Lower lobe of right lung (tissue), 2 donors: Measurements from ENCODE around the gene RAB38. TPM values are rescaled to one million over a fixed set of nuclear protein-coding genes. Genes with fewer than 3 reads are reported as not detected.

Experiments used
- ATAC-seq, 2 donors: fragments of 200-7000 bp; cut with Tn5 transposase; one replicate each; pipeline ENCODE4 v1.9.1; 2020 to 2022; ENCODE audit warnings: mild to moderate bottlenecking in 2 of 2, moderate library complexity in 2 of 2
- DNase-seq: peaks from one replicate; pipeline ENCODE4 v3.0.0-alpha.2; 2020
- H3K27ac ChIP-seq: fragments of 200-600 bp; one replicate; pipeline ENCODE4 v1.8.0; 2022
- H3K27me3 ChIP-seq: fragments of 200-600 bp; one replicate; pipeline ENCODE4 v1.8.0; 2022; ENCODE audit warnings: low read depth
- H3K36me3 ChIP-seq: fragments of 200-600 bp; one replicate; pipeline ENCODE4 v1.8.0; 2022; ENCODE audit warnings: mild to moderate bottlenecking
- H3K4me1 ChIP-seq: fragments of 200-600 bp; one replicate; pipeline ENCODE4 v1.8.0; 2022
- H3K4me3 ChIP-seq: fragments of 200-600 bp; one replicate; pipeline ENCODE4 v1.8.0; 2022; ENCODE audit warnings: mild to moderate bottlenecking
- H3K9me3 ChIP-seq: fragments of 200-600 bp; one replicate; pipeline ENCODE4 v1.8.0; 2022
- intact Hi-C: fragments of 100-400 bp; cut with DNase I; formaldehyde crosslinking; loops from one replicate; pipeline ENCODE4 v1.11.0; 2022
- total RNA-seq: library from RNA; stranded (reverse); fragmentation: NEBNext Ultra II Directional; extraction: Animal tissue kit (Norgen Biotek cat#: 25700); gene quantifications from one replicate; pipeline ENCODE4 v1.2.1, GENCODE V29; 2021
- TF ChIP-seq, protein P1 (sequence below): fragments of 200-600 bp; IDR thresholded peaks from one replicate; pipeline ENCODE4 v1.8.0; 2022; ENCODE audit warnings: antibody characterized with exemption, mild to moderate bottlenecking
- donor health status: DM: no; HTN: yes; CAD: no; lungs with severe emphysema.

The RAB38 gene
- total RNA-seq, 1 donor from 2014 or later = 10.9 TPM

DNA sequence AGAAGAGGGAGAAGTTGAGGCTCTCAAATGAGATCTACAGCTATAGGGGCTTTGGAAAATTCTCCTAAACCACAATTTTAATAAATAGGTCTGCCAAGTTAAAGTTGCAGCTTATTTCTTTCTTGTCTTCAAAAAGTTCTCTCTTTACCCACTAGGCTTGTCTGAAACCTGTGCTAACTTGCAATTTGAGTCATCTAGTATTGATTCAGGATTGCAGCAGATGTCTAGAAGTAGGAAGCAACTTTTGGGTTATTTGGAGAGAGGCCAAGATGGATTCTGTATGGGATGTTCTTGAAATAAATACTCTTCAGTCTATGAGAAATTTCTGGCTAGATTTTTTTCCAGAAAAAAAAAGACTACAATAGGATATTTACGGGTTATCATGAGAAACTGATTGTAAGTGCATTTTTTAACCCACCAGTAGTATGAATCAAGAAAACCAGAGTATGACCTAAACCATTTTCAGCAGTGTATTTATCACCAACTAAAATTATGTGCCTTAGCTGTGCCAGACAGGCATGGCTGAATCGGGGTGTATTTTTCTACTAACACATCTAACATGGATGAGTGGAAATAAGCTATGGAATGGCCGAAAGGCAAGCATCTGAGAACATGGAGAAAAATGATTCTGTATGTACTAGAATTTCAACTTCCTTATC, 4.9 kb upstream of the RAB38 start:
- no peaks in the 10 kb centered on the region for H3K36me3 ChIP-seq
- H3K27me3 ChIP-seq = no peaks in the 10 kb centered on the region
- H3K4me3 ChIP-seq = no peak overlapping the region
- TF ChIP-seq, protein P1, sequence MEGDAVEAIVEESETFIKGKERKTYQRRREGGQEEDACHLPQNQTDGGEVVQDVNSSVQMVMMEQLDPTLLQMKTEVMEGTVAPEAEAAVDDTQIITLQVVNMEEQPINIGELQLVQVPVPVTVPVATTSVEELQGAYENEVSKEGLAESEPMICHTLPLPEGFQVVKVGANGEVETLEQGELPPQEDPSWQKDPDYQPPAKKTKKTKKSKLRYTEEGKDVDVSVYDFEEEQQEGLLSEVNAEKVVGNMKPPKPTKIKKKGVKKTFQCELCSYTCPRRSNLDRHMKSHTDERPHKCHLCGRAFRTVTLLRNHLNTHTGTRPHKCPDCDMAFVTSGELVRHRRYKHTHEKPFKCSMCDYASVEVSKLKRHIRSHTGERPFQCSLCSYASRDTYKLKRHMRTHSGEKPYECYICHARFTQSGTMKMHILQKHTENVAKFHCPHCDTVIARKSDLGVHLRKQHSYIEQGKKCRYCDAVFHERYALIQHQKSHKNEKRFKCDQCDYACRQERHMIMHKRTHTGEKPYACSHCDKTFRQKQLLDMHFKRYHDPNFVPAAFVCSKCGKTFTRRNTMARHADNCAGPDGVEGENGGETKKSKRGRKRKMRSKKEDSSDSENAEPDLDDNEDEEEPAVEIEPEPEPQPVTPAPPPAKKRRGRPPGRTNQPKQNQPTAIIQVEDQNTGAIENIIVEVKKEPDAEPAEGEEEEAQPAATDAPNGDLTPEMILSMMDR = no peak
- DNase-seq (no peak), ATAC-seq (no peak)
- intact Hi-C loops = no loop called here
- peaks cover 4% of the 10 kb centered on the region for H3K4me1 ChIP-seq
- H3K9me3 ChIP-seq = no peaks in the 10 kb centered on the region
- H3K27ac ChIP-seq = no peak overlapping the region

DNA sequence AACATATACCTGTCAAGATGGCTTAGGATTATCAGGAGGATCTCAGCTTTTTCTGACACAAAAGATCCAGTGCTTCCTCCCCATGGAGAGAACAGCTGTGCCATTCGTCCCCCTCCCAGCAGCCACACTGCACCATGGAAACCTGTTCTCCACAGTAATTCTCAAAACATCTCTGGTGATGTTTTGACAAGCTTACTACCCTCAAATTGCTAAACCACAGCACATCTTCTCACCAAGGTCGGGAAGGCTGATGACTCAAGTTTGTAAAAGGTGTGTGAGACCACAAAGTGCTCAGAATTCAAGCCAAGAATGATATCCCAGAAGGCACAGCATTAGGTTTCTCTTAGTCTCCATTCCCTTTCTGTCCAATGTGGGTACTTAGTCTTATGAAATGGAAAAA, 3.9 kb upstream of the RAB38 start:
- no peak for ATAC-seq
- TF ChIP-seq, protein P1 = no peak

DNA sequence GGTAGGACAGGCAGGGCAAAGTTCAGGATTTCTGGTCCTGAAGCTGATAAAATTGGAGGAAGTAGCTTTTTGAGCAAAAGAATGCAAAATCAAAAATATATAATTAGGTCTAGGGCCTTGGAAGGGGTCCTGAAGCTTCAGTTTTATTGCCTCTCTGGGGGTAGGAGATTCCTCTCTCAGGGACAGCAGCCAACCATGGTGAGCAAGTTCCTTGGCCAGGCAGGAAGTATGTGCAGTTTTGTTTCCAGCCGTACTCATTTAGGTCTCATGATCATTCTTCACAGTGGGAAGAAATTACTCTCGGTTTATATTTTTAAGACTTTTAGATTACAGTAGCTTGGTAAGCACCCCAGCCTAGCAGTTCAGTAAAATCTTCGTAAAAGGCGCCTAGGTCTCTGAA, 2.9 kb upstream of the RAB38 start:
- H3K9me3 ChIP-seq = no peaks in the 10 kb centered on the region
- H3K36me3 ChIP-seq = no peaks in the 10 kb centered on the region
- DNase-seq (no peak), ATAC-seq (no peak)
- H3K27me3 ChIP-seq = no peaks in the 10 kb centered on the region
- no peak overlapping the region for H3K27ac ChIP-seq
- H3K4me3 ChIP-seq = no peak overlapping the region
- peaks cover 4% of the 10 kb centered on the region for H3K4me1 ChIP-seq
- TF ChIP-seq, protein P1 = no peak
- intact Hi-C loops = no loop called here

More for the DNA sequence above, 3.9 kb upstream of the RAB38 start:
- no peak for DNase-seq
- no peak overlapping the region for H3K4me3 ChIP-seq
- H3K4me1 ChIP-seq = peaks cover 4% of the 10 kb centered on the region
- no peaks in the 10 kb centered on the region for H3K9me3 ChIP-seq
- no peak overlapping the region for H3K27ac ChIP-seq
- H3K36me3 ChIP-seq = no peaks in the 10 kb centered on the region
- H3K27me3 ChIP-seq = no peaks in the 10 kb centered on the region
- intact Hi-C loops = no loop called here

DNA sequence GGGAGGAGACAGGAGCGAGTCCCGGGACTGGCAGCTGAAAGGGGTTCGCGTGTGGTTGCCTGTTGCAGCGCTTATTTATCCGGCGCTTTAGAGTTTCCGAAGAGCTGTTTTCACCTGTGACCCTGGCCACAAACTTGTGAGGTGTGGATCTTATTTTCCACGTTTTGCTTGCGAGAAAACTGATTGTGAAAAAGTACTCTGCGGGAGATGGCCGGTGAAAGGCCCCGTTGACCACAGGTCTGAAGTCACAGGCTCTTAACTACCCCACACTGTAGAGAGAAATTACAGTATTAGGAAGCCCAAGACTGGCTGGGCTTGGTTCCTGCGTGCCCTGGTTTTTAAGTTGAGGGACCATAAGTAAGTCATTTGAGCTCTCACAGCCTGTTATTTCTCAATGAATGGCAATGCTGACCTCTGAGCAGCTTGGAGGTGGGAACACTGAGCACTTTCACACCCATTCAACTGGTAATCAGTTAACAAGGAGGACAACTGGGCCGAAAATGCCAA, 379 bp upstream of the RAB38 start:
- ATAC-seq = peak; percentile 47 to 55
- TF ChIP-seq, protein P1 = no peak
- no peaks in the 10 kb centered on the region for H3K9me3 ChIP-seq
- H3K27me3 ChIP-seq = no peaks in the 10 kb centered on the region
- H3K4me3 ChIP-seq = peak overlapping the region; percentile 65
- peak overlapping the region; percentile 79 for H3K27ac ChIP-seq
- intact Hi-C loops = no loop called here
- H3K4me1 ChIP-seq = peaks cover 4% of the 10 kb centered on the region
- DNase-seq = no peak
- no peaks in the 10 kb centered on the region for H3K36me3 ChIP-seq

DNA sequence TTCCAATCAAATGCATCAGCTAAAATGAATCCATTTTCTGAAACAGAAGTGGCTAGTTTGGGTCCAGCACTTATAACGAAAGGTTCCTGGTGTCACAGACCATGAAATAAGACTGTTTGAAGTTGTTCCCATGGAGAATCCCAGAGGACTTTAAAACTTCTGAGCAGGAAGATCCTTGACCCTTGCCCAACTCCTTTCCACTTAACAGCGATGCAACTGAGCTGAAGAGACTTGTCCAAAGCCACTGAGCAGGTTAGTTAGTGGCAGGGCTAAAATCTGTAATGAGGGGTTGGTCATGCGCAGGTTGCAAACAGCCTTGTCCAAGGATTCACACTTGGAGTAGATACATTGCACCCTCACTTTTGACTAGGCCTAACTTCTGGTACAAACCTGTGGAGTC, 1.3 kb downstream of the RAB38 start:
- peak overlapping the region; percentile 65 for H3K4me3 ChIP-seq
- TF ChIP-seq, protein P1 = no peak
- intact Hi-C loops = no loop called here

More for the DNA sequence above, 1.3 kb downstream of the RAB38 start:
- Histone ChIP-seq H3K27ac (peak overlapping the region; percentile 79), H3K27me3 (no peaks in the 10 kb centered on the region), H3K9me3 (no peaks in the 10 kb centered on the region), H3K4me1 (peaks cover 4% of the 10 kb centered on the region), H3K36me3 (no peaks in the 10 kb centered on the region)
- DNase-seq (no peak), ATAC-seq (peak; percentile 9 to 25)
